ENCODE data around the gene GTF2A1.

- TF ChIP-seq CTCF (IDR thresholded peaks at IDR 0.05) (no peak), POLR2A (IDR thresholded peaks at IDR 0.05) (no peak)
These were observed 47.9 kb downstream of the GTF2A1 start for GRCh38 chr14:81172881-81173280.
